HG02798 (cell line): ENCODE measurements around the gene OR51E1.

Experiments
- ATAC-seq: cut with Tn5 transposase; IDR thresholded peaks from one replicate; pipeline ENCODE4 v1.9.1; 2021; ENCODE audit warnings: mild to moderate bottlenecking; ENCODE audit not compliant: unreplicated experiment, poor library complexity

OR51E1 gene

GRCh38 chr11:4704054-4704789 is 60.4 kb downstream of the OR51E1 start, which contains the start of gene MMP26:
Gene MMP26, plus strand, starts transcription at chr11:4704784.
- ATAC-seq: peak; percentile 50

- ATAC-seq: no peak
Observed at GRCh38 chr11:4704790-4705334, 61.1 kb downstream of the OR51E1 start.
